Activated T-cell treated with anti-CD3 and anti-CD28 coated beads, Interleukin-2, amount 50 U/mL, for 24 hours (primary cell): ENCODE results near the gene USP35.

ENCODE experiments used
- DNase-seq: peaks from one replicate; pipeline ENCODE4 v3.0.0-alpha.2; 2020
- H3K27ac Mint-ChIP-seq: 2 replicates; pipeline ENCODE4 v1.8.0; 2020; ENCODE audit warnings: mild to moderate bottlenecking, mixed read lengths
- H3K27me3 Mint-ChIP-seq: 2 replicates; pipeline ENCODE4 v1.8.0; 2020; ENCODE audit warnings: mixed read lengths
- H3K36me3 Mint-ChIP-seq: 2 replicates; pipeline ENCODE4 v1.8.0; 2020; ENCODE audit warnings: low read depth, mixed read lengths
- H3K4me1 Mint-ChIP-seq: 2 replicates; pipeline ENCODE4 v1.8.0; 2020; ENCODE audit warnings: low read depth, mixed read lengths
- H3K4me3 Mint-ChIP-seq: 2 replicates; pipeline ENCODE4 v1.8.0; 2020; ENCODE audit warnings: mild to moderate bottlenecking, moderate library complexity, mixed read lengths
- H3K9me3 Mint-ChIP-seq: 2 replicates; pipeline ENCODE4 v1.8.0; 2020; ENCODE audit warnings: mixed read lengths

USP35 gene

GRCh38 chr11:78262691-78263090 lies 74.0 kb downstream of the USP35 start:
- Mint-ChIP-seq H3K27ac (no peak overlapping the region), H3K36me3 (no peaks in the 10 kb centered on the region), H3K4me3 (no peak overlapping the region), H3K4me1 (no peaks in the 10 kb centered on the region), H3K27me3 (no peaks in the 10 kb centered on the region), H3K9me3 (no peaks in the 10 kb centered on the region)
- no peak for DNase-seq
